ENCODE measurements around the gene KCNT1. TPM values are rescaled to one million over a fixed set of nuclear protein-coding genes. Genes with fewer than 3 reads are reported as not detected.

The KCNT1 gene
- total and polyA plus RNA-seq, 10 of the 15 experiments (the other 5 are each of a cell fraction or from before 2014, with no cell fraction given), result not detected

GRCh38 chr9:135826188-135826545 lies 124.2 kb downstream of the KCNT1 start:
- TF ChIP-seq ZBTB33 (IDR thresholded peaks at IDR 0.05) (no peak), CHD4 (IDR thresholded peaks at IDR 0.05) (no peak), MEF2B (IDR thresholded peaks at IDR 0.05; ENCODE audit: partially characterized antibody, poor library complexity, severe bottlenecking) (no peak), JUNB (IDR thresholded peaks at IDR 0.05) (no peak), NR2F1 (conservative IDR thresholded peaks at IDR 0.05) (no peak), ZNF384 (IDR thresholded peaks at IDR 0.05; ENCODE audit: borderline replicate concordance, low read depth, low read length) (no peak), IRF4 (IDR thresholded peaks at IDR 0.05; ENCODE audit: low read depth, low read length) (no peak), POLR2A (IDR thresholded peaks at IDR 0.05; ENCODE audit: low read depth, low read length) (no peak)
- in situ Hi-C loops (cut with MboI), result no loop called here
- no peaks in the 10 kb centered on the region for H3K4me1 ChIP-seq (ENCODE audit: control insufficient read depth, insufficient read depth, low read length)
- BruUV-seq (replicated peaks), result no TSS peak
- H3K27me3 ChIP-seq (replicated peaks in 1 of 2; ENCODE audit: control insufficient read depth in 2 of 2, insufficient read depth in 2 of 2, low read length in 1 of 2), result no peaks in the 10 kb centered on the region
- no peak for DNase-seq (ENCODE audit: low read depth, low spot score)
- H3K27ac ChIP-seq (ENCODE audit: control insufficient read depth, insufficient read depth), result no peak overlapping the region
- no peak overlapping the region for H3K4me2 ChIP-seq (ENCODE audit: control insufficient read depth, insufficient read depth)
- H3K9me3 ChIP-seq (replicated peaks; ENCODE audit: control insufficient read depth, insufficient read depth, low read length), result peaks cover 2% of the 10 kb centered on the region; the same call in 1 of the 3 replicates
- ChIA-PET RAD21 (ENCODE audit: unreplicated experiment) (no interaction called here), SMC1A (ENCODE audit: uncharacterized antibody, unreplicated experiment) (no interaction called here), CTCF (no interaction called here), POLR2A (no interaction called here)
- H3K36me3 ChIP-seq (ENCODE audit: control insufficient read depth in 2 of 2, insufficient read depth in 2 of 2, low read length in 1 of 2), result peaks cover 15 to 20% of the 10 kb centered on the region in 2 experiments; a peak in 3 of 4 replicates
- no peak for ATAC-seq
- H4K20me1 ChIP-seq (ENCODE audit: control insufficient read depth, insufficient read depth), result no peaks in the 10 kb centered on the region
- no peaks in the 10 kb centered on the region for H3K79me2 ChIP-seq (ENCODE audit: control insufficient read depth, insufficient read depth, low read length)
- no peak overlapping the region for H2AFZ ChIP-seq (ENCODE audit: control insufficient read depth, low read depth, low read length)
- no peak for FAIRE-seq
- WGBS (ENCODE audit: insufficient coverage, insufficient replicate concordance, low lambda C conversion rate, missing lambda C conversion rate), result 95% methylated on average over 14 of the region's 14 CpGs
- H3K9ac ChIP-seq (ENCODE audit: control insufficient read depth, insufficient read depth, low read length), result no peak overlapping the region
- intact Hi-C loops (cut with micrococcal nuclease; ENCODE audit: unreplicated experiment), result no loop called here
- H3K4me3 ChIP-seq, result no peak overlapping the region

All from GM12878 (cell line).